ENCODE results near the gene SCGN. TPM values are rescaled to one million over a fixed set of nuclear protein-coding genes. Genes with fewer than 3 reads are reported as not detected.
A peak's percentile ranks its signal among the peaks of the same experiment; 100 is the strongest.

SCGN gene
- total and polyA plus RNA-seq, 2 of the 13 experiments (the other 11 are each of a cell fraction or from before 2014, with no cell fraction given) = 2.9 to 29.0 TPM

- TF ChIP-seq, protein P1, sequence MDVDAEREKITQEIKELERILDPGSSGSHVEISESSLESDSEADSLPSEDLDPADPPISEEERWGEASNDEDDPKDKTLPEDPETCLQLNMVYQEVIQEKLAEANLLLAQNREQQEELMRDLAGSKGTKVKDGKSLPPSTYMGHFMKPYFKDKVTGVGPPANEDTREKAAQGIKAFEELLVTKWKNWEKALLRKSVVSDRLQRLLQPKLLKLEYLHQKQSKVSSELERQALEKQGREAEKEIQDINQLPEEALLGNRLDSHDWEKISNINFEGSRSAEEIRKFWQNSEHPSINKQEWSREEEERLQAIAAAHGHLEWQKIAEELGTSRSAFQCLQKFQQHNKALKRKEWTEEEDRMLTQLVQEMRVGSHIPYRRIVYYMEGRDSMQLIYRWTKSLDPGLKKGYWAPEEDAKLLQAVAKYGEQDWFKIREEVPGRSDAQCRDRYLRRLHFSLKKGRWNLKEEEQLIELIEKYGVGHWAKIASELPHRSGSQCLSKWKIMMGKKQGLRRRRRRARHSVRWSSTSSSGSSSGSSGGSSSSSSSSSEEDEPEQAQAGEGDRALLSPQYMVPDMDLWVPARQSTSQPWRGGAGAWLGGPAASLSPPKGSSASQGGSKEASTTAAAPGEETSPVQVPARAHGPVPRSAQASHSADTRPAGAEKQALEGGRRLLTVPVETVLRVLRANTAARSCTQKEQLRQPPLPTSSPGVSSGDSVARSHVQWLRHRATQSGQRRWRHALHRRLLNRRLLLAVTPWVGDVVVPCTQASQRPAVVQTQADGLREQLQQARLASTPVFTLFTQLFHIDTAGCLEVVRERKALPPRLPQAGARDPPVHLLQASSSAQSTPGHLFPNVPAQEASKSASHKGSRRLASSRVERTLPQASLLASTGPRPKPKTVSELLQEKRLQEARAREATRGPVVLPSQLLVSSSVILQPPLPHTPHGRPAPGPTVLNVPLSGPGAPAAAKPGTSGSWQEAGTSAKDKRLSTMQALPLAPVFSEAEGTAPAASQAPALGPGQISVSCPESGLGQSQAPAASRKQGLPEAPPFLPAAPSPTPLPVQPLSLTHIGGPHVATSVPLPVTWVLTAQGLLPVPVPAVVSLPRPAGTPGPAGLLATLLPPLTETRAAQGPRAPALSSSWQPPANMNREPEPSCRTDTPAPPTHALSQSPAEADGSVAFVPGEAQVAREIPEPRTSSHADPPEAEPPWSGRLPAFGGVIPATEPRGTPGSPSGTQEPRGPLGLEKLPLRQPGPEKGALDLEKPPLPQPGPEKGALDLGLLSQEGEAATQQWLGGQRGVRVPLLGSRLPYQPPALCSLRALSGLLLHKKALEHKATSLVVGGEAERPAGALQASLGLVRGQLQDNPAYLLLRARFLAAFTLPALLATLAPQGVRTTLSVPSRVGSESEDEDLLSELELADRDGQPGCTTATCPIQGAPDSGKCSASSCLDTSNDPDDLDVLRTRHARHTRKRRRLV (CRISPR knock-in tag; IDR thresholded peaks at IDR 0.05) = no peak
- TF ChIP-seq CBFB (CRISPR knock-in tag; IDR thresholded peaks at IDR 0.05) = no peak
- TF ChIP-seq ZNF34 (CRISPR knock-in tag; IDR thresholded peaks at IDR 0.05; ENCODE audit: borderline replicate concordance) = no peak
- TF ChIP-seq, protein P2, sequence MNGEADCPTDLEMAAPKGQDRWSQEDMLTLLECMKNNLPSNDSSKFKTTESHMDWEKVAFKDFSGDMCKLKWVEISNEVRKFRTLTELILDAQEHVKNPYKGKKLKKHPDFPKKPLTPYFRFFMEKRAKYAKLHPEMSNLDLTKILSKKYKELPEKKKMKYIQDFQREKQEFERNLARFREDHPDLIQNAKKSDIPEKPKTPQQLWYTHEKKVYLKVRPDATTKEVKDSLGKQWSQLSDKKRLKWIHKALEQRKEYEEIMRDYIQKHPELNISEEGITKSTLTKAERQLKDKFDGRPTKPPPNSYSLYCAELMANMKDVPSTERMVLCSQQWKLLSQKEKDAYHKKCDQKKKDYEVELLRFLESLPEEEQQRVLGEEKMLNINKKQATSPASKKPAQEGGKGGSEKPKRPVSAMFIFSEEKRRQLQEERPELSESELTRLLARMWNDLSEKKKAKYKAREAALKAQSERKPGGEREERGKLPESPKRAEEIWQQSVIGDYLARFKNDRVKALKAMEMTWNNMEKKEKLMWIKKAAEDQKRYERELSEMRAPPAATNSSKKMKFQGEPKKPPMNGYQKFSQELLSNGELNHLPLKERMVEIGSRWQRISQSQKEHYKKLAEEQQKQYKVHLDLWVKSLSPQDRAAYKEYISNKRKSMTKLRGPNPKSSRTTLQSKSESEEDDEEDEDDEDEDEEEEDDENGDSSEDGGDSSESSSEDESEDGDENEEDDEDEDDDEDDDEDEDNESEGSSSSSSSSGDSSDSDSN (CRISPR knock-in tag; IDR thresholded peaks at IDR 0.05) = 0 out of 2 replicates have a peak, but pooled peaks have one; percentile 16
- TF ChIP-seq MXD1 (CRISPR knock-in tag; IDR thresholded peaks at IDR 0.05) = no peak
- TF ChIP-seq KLF12 (CRISPR knock-in tag; IDR thresholded peaks at IDR 0.05; ENCODE audit: borderline replicate concordance) = no peak
- TF ChIP-seq KAT8 (CRISPR knock-in tag; IDR thresholded peaks at IDR 0.05) = no peak; the same call in 1 of the 2 replicates
- TF ChIP-seq KDM2A (CRISPR knock-in tag; IDR thresholded peaks at IDR 0.05; ENCODE audit: borderline replicate concordance, low read depth) = no peak
- TF ChIP-seq KLF16 (CRISPR knock-in tag; IDR thresholded peaks at IDR 0.05) = no peak; a peak in 1 of 4 replicates
- TF ChIP-seq STAT5B (CRISPR knock-in tag; IDR thresholded peaks at IDR 0.05) = no peak
- peak; percentile 66; the same call in 1 of the 2 replicates for TF ChIP-seq ZNF644 (CRISPR knock-in tag; IDR thresholded peaks at IDR 0.05; ENCODE audit: low read depth)
- TF ChIP-seq NR3C1 (CRISPR knock-in tag; IDR thresholded peaks at IDR 0.05) = no peak
- TF ChIP-seq ZNF331 (CRISPR knock-in tag; IDR thresholded peaks at IDR 0.05) = peak; percentile 75
- TF ChIP-seq ZNF800 (CRISPR knock-in tag; IDR thresholded peaks at IDR 0.05) = no peak
- TF ChIP-seq, protein P3, sequence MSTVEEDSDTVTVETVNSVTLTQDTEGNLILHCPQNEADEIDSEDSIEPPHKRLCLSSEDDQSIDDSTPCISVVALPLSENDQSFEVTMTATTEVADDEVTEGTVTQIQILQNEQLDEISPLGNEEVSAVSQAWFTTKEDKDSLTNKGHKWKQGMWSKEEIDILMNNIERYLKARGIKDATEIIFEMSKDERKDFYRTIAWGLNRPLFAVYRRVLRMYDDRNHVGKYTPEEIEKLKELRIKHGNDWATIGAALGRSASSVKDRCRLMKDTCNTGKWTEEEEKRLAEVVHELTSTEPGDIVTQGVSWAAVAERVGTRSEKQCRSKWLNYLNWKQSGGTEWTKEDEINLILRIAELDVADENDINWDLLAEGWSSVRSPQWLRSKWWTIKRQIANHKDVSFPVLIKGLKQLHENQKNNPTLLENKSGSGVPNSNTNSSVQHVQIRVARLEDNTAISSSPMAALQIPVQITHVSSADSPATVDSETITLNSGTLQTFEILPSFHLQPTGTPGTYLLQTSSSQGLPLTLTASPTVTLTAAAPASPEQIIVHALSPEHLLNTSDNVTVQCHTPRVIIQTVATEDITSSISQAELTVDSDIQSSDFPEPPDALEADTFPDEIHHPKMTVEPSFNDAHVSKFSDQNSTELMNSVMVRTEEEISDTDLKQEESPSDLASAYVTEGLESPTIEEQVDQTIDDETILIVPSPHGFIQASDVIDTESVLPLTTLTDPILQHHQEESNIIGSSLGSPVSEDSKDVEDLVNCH (CRISPR knock-in tag; IDR thresholded peaks at IDR 0.05) = no peak
- TF ChIP-seq, protein P4, sequence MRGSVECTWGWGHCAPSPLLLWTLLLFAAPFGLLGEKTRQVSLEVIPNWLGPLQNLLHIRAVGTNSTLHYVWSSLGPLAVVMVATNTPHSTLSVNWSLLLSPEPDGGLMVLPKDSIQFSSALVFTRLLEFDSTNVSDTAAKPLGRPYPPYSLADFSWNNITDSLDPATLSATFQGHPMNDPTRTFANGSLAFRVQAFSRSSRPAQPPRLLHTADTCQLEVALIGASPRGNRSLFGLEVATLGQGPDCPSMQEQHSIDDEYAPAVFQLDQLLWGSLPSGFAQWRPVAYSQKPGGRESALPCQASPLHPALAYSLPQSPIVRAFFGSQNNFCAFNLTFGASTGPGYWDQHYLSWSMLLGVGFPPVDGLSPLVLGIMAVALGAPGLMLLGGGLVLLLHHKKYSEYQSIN (CRISPR knock-in tag; IDR thresholded peaks at IDR 0.05; ENCODE audit: borderline replicate concordance) = no peak
Observed at GRCh38 chr6:25640446-25640845, 11.6 kb upstream of the SCGN start (continued).
